Central memory CD8-positive, alpha-beta T cell (primary cell): ENCODE measurements around the gene MPP3.

Source experiments
- ATAC-seq: fragments of 150-1000 bp; cut with Tn5 transposase; replicated peaks from 2 replicates; pipeline ENCODE4 v1.10.0; 2022; ENCODE audit warnings: mild to moderate bottlenecking, moderate FRiP score, moderate number of reproducible peaks; ENCODE audit not compliant: poor library complexity, severe bottlenecking; ENCODE audit errors: extremely low read depth
- DNase-seq, 2 donors: peaks; one replicate each; pipeline ENCODE4 v3.0.0; 2021; ENCODE audit warnings: low spot score in 2 of 2
- H3K27ac Mint-ChIP-seq: one replicate; pipeline ENCODE4 v1.8.0; 2022; ENCODE audit warnings: low read depth, mild to moderate bottlenecking, moderate library complexity, mixed read lengths
- H3K27me3 Mint-ChIP-seq: one replicate; pipeline ENCODE4 v1.8.0; 2022; ENCODE audit warnings: mixed read lengths
- H3K36me3 Mint-ChIP-seq: one replicate; pipeline ENCODE4 v1.8.0; 2022; ENCODE audit warnings: mild to moderate bottlenecking, moderate library complexity, mixed read lengths; ENCODE audit not compliant: insufficient read depth
- H3K4me1 Mint-ChIP-seq: one replicate; pipeline ENCODE4 v1.8.0; 2022; ENCODE audit warnings: mixed read lengths
- H3K4me3 Mint-ChIP-seq: one replicate; pipeline ENCODE4 v1.8.0; 2022; ENCODE audit warnings: mild to moderate bottlenecking, moderate library complexity, mixed read lengths
- H3K9me3 Mint-ChIP-seq: one replicate; pipeline ENCODE4 v1.8.0; 2022; ENCODE audit warnings: mixed read lengths

The MPP3 gene, protein sequence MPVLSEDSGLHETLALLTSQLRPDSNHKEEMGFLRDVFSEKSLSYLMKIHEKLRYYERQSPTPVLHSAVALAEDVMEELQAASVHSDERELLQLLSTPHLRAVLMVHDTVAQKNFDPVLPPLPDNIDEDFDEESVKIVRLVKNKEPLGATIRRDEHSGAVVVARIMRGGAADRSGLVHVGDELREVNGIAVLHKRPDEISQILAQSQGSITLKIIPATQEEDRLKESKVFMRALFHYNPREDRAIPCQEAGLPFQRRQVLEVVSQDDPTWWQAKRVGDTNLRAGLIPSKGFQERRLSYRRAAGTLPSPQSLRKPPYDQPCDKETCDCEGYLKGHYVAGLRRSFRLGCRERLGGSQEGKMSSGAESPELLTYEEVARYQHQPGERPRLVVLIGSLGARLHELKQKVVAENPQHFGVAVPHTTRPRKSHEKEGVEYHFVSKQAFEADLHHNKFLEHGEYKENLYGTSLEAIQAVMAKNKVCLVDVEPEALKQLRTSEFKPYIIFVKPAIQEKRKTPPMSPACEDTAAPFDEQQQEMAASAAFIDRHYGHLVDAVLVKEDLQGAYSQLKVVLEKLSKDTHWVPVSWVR

DNA sequence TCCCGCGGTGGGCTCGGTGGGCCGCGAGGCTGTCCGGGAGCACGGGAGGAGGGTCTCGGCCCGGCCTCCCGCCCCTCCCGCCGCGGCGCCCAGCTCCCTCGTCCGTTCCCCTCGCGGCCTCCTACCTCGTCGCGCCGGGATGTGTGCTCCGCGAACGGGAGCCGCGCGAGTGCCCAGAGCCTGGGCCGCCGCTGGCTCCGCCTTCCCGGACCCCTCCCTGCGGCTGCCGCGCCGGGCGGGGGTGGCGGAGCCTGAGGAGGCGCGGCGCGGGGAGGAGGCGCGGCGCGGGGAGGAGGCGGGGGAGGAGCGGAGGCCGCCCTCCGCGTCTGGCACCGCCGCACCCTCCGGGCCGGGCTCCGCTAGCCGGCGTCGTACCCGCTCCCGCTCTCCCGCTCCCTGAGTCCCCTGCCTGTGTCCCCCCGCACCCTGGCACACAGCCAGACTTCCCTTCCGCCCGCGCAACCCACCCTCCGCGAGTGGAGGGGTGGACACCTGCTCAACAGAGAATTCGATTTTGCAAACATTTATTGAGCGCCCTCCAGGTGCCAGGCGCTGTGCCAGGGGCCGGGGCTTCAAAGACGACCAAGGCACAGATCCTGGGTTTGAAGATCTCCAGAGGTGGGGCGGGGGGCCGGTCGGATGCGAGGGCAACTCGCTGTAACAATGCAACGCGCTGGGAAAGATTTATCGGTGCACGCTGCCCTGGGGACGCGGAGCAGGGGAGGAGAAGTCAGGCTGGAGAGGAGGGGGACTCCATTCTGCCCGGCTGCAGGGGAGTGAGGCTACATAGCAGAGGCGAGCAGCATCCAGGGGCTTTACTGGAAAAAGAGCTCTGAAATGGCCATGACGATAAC, at the start of gene MPP3:
Gene MPP3 (minus strand): TSS at position 171 of the 854 bp plus-strand sequence. CDS start 1,240 bp downstream, outside the sequence.
- H3K36me3 Mint-ChIP-seq = no peaks in the 10 kb centered on the region
- peak within 1 kb of the TSS; percentile 80 for H3K4me3 Mint-ChIP-seq
- ATAC-seq = peak; percentile 85
- no peaks in the 10 kb centered on the region for H3K9me3 Mint-ChIP-seq
- DNase-seq = no peak
- no peak within 1 kb of the TSS for H3K27ac Mint-ChIP-seq
- H3K4me1 Mint-ChIP-seq = peaks cover 20% of the 10 kb centered on the region
- H3K27me3 Mint-ChIP-seq = peaks cover 60% of the 10 kb centered on the region

DNA sequence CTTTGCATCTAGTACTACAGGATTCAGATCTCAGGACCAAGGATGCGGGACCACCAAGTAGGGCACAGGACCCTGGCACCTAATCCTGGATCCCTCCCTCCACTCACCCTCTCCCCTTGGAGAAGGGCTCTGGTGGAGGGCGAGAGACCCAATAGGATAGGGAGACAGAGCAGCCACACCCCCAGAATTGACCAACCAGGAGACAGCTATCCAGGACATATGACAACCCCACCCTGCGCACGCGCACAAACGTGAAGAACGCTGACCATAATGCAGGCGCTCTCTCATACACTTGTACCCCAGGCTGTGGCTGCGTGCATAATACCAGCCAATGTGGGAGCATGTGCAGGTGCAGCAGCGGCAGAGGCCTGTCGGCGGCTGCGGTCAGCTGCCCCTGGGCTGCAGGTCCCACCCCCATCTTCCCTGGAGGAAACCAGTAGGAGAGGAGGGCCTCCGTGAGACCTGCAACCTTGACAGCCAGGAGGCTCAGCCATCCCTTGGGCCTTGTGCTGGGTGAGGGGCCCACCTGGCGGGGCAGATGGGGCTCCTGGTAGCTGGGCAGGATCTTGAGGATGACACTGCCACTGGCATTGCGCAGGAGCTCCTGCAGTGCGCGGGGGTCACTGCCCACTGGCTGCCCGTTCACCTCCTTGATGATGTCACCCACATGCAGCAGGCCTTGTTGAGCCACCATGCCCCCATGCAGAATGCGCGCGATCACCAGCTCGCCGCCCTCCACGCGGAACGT, 49.0 kb upstream of the MPP3 start:
- ATAC-seq = no peak
- Mint-ChIP-seq H3K27ac (no peak overlapping the region), H3K36me3 (no peaks in the 10 kb centered on the region), H3K27me3 (peaks cover 46% of the 10 kb centered on the region), H3K4me3 (no peak overlapping the region), H3K4me1 (peaks cover 9% of the 10 kb centered on the region), H3K9me3 (no peaks in the 10 kb centered on the region)
- DNase-seq = no peak

DNA sequence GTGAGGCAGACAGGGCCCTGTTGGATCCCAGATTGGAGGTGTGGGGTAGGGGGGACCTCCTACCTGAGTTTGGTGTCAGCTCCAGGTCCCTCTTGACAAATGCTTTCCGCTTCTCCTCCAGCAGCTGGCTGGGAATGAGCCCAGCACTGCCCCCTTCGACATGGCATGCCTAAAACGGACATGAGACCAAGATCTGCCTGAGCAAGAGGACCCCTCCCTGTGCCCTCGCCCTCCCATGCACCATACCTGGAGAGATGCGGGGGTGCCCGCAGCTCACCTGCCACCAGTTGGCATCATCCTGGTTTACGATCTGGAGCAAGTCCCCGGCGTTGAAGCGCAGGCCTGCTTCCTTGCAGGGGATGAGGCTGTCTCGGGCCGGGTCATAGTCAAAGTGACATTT, 48.2 kb upstream of the MPP3 start:
- Mint-ChIP-seq H3K27ac (no peak overlapping the region), H3K4me3 (no peak overlapping the region), H3K4me1 (peaks cover 9% of the 10 kb centered on the region), H3K36me3 (no peaks in the 10 kb centered on the region), H3K9me3 (no peaks in the 10 kb centered on the region), H3K27me3 (peaks cover 46% of the 10 kb centered on the region)
- DNase-seq (no peak), ATAC-seq (no peak)

DNA sequence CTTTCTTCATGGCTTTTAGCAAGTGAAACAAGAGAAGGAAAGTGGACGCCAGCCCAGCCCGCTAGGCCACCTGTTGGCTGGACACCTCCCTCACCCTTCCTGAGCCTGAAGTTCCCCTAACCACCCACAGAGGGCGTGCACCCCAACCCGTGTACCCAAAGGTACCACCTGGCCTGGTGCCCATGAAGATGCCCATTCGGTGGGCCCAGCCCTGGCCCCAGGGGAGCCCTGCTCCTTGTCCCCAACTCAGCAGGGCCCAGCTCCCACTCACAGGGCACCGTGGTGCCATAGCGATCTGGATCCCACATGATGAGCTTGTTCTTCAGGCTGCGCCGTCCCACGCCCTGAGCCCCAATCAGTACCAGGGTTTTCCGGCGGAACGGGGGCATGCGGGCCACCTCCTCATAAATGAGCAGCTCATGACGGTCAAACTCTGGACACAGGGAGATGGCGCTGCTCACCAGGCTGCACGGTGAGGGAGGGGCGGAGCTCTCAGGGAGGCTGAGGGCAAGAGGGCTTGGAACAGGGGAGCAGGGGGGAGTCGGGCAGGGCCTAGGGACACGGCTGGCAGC, 47.6 kb upstream of the MPP3 start:
- peak; percentile 24 for ATAC-seq
- no peaks in the 10 kb centered on the region for H3K9me3 Mint-ChIP-seq
- H3K27me3 Mint-ChIP-seq = peaks cover 46% of the 10 kb centered on the region
- peak; percentile 26 to 41 for DNase-seq
- no peaks in the 10 kb centered on the region for H3K36me3 Mint-ChIP-seq
- H3K4me3 Mint-ChIP-seq = no peak overlapping the region
- H3K4me1 Mint-ChIP-seq = peaks cover 9% of the 10 kb centered on the region
- no peak overlapping the region for H3K27ac Mint-ChIP-seq

DNA sequence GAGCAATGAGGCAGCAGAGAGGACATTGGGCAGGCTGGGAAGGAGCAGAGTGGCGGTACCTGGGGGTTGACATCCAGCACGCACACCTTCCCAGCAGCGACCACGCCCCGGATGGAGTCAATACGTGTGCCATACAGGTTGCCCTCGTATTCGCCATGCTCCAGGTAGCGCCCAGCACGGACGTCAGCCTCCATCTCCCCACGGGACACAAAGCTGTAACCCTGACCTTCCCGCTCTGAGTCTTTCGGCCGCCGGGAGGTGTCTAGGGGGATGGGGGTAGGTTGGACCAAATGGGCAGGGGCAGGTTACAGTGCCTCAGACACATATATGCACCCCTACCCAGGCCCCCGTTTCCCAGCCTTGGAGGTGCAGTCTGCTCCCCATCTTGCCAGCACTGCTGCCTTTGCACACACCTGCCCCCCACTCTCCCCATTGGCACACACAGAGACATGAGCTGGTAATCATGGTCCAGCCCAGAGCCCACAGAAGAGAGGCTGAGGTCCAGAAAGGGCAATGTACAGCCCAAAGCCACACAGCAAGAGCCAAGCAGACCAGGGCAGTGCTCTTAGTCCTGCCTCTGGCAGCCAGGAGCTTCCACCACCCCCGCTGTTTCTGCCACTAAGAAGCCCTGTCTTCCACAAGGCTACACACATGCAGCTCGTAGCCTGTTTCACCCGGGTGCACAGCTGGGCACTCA, 46.9 kb upstream of the MPP3 start:
- no peaks in the 10 kb centered on the region for H3K36me3 Mint-ChIP-seq
- H3K9me3 Mint-ChIP-seq = no peaks in the 10 kb centered on the region
- no peak for DNase-seq
- H3K4me3 Mint-ChIP-seq = no peak overlapping the region
- peaks cover 9% of the 10 kb centered on the region for H3K4me1 Mint-ChIP-seq
- H3K27me3 Mint-ChIP-seq = peaks cover 46% of the 10 kb centered on the region
- ATAC-seq = no peak
- no peak overlapping the region for H3K27ac Mint-ChIP-seq

DNA sequence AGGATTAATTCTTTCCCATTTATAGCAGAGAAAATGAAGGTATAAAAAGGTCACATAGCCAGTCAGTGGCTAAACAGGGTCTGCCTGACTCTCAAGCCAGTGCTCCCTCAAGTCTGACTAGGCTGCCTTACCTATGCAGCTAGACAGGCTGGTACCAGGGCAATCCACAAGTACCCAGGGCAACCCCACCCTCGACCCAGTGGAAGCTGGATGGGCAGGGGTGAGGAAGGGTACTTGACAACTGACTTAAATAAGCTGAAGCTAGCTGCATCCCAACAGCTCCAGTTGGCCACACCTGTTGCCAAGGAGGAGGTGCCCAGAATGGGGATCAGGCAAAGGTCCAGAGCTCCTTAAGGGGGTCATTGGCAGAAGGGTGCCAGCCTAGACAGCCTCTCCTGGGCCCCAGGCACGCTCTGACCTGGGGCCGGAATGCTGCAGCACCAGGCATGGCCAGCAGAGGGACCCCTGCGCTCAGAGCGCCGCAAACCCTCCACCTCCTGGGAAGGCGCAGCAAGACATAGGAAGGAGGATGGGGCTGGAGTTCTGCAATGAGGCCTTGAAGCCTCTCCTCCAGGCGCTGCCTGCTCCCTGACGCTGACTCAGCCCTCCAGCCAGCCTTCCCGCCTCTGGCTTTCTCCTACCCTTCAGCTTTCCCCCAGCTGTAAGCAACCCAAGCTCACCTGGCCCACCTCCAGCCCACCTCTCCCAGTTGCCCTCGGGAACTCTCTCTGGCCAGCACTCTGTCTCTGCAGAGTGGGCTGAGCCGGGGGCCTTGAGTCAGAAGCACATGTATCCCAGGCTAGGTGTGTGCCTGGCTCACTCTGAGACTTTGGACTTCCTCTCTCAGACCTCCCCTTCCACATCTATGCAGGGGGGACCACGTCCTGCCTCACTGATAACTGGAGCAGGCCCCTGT, 45.6 kb upstream of the MPP3 start:
- DNase-seq (peak; percentile 40 to 63), ATAC-seq (peak; percentile 75)
- H3K4me1 Mint-ChIP-seq = peaks cover 9% of the 10 kb centered on the region
- H3K9me3 Mint-ChIP-seq = no peaks in the 10 kb centered on the region
- no peak overlapping the region for H3K27ac Mint-ChIP-seq
- no peak overlapping the region for H3K4me3 Mint-ChIP-seq
- peaks cover 44% of the 10 kb centered on the region for H3K27me3 Mint-ChIP-seq
- H3K36me3 Mint-ChIP-seq = no peaks in the 10 kb centered on the region

DNA sequence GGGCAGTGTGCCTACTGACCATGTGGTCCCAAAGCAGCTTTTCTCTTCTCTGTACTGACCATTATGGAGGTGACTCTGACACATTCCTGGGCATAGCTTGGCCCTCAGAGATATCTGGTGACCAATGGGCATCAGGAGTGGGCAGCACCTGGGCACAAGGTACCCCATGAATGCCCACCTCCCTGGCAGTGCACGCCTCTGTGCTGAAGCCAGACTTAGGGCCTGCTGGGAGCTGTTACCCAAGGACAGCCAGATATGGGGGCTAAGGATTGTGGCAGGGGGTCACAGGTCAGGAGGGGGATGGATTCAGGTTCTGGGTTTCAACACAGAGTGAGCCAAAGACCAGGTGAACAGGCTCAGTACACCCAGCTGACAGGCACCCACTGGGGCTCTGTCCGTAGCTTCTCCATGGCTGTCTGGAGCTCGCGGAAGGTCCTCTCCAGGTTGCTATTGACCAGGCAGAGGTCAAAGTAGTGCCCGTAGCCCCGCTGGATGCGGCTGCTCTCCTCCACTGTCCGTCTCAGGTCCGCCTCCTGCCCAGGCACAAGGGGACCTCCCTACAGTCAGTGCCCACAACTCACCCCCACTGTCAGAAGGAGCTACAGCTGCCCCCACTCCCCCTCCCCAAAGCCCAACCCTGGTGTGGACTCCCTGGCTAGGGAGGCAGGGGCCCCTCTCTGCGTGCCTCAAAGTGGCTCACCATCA, 44.7 kb upstream of the MPP3 start:
- no peak for ATAC-seq
- Mint-ChIP-seq H3K4me1 (peaks cover 9% of the 10 kb centered on the region), H3K36me3 (no peaks in the 10 kb centered on the region), H3K27ac (no peak overlapping the region), H3K27me3 (peaks cover 44% of the 10 kb centered on the region), H3K4me3 (no peak overlapping the region), H3K9me3 (no peaks in the 10 kb centered on the region)
- DNase-seq = no peak

DNA sequence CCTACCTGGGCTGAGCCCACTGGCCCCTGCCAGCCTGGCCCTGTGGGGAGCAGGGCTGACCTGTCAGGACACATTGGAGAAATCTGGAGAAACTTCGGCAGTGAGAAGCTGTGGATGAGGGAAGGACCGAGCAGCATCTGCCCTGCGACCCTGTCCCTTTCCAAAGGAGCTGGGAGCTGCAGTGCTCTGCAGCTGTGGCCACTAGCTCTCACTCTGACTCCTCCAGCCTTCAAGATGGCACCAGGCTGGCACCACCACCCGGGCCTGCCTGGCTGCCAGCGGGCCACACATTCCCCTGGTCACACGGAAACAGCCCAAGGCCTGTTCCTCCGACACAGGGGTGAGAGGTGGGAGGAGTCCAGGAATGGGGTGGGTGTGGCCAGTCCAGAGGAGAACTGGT, 44.1 kb upstream of the MPP3 start:
- H3K4me1 Mint-ChIP-seq = peaks cover 9% of the 10 kb centered on the region
- peaks cover 50% of the 10 kb centered on the region for H3K27me3 Mint-ChIP-seq
- ATAC-seq (no peak), DNase-seq (no peak)
- H3K4me3 Mint-ChIP-seq = no peak overlapping the region
- no peak overlapping the region for H3K27ac Mint-ChIP-seq
- no peaks in the 10 kb centered on the region for H3K9me3 Mint-ChIP-seq
- no peaks in the 10 kb centered on the region for H3K36me3 Mint-ChIP-seq

DNA sequence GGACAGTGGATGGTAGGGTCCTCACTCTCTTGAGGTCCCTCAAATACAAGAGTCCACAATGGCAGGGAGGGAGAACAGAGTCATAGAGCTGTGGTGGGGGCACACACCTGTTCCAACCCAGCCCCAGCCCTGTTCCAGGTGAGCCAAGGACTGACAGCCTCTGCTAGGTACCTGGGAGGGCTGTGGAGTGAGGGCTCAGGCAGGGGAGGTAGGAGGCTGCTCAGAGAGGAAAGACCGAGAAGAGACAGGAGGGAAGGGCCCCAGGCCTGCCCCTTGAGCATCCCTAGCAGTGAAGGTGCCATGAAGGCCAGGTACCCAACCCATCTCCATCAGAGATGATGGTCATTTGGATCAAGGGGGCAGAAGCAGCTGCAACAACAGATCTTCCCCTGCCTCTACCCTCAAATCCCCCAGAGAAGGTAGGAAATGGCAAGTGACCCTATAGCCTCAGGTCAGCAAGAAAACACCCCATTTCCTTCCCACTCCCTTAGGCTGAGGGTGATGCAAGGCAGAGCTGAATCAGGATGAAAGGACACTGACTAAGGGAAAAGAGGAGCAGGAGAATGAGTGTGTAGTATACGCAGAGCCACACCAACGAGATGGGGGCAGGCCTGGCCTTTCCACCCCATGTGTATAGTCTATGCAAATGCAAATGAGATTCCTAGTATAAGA, 42.7 kb upstream of the MPP3 start:
- no peak overlapping the region for H3K27ac Mint-ChIP-seq
- no peaks in the 10 kb centered on the region for H3K36me3 Mint-ChIP-seq
- no peaks in the 10 kb centered on the region for H3K9me3 Mint-ChIP-seq
- no peak for DNase-seq
- peaks cover 53% of the 10 kb centered on the region for H3K27me3 Mint-ChIP-seq
- no peak overlapping the region for H3K4me3 Mint-ChIP-seq
- H3K4me1 Mint-ChIP-seq = peaks cover 9% of the 10 kb centered on the region
- ATAC-seq = no peak

DNA sequence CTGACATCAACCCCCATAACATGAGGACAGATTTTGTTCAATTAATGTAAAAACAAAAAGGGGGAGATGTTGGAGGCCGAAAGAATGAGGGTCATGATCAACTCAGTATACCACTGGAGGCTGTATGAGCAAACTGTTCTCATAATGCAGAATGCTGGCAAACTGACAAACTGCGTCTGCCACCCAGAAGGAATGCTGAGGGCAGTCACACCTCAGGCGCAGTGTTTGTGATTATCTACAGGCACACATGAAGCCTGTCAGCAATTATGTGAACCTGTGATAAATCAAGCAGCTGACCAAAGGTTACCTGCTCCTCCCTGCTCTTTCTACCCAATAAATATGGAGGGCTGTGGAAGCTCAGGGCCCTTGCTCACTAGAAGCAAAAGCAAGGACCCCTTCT, 41.3 kb upstream of the MPP3 start:
- Mint-ChIP-seq H3K4me1 (peaks cover 7% of the 10 kb centered on the region), H3K9me3 (no peaks in the 10 kb centered on the region), H3K36me3 (peaks cover 1% of the 10 kb centered on the region), H3K27me3 (peaks cover 55% of the 10 kb centered on the region), H3K27ac (no peak overlapping the region), H3K4me3 (no peak overlapping the region)
- DNase-seq (no peak), ATAC-seq (no peak)
